SK-N-SH (cell line): Measurements from ENCODE around the gene CDH13. TPM values are rescaled to one million over a fixed set of nuclear protein-coding genes. Genes with fewer than 3 reads are reported as not detected.

Experiments used
- CTCF ChIA-PET: fragments of 300-600, 350-600 bp; formaldehyde crosslinking; extraction: SDS; loops from one replicate; lab custom pipeline; 2021; lab: Yijun Ruan, JAX
- POLR2A ChIA-PET: fragments of 350-600 bp; sonication (Branson Sonifier 250); formaldehyde crosslinking; extraction: SDS; loops from one replicate; lab custom pipeline; 2020; ENCODE audit warnings: antibody characterized with exemption, inconsistent platforms; lab: Yijun Ruan, JAX
- DNase-seq: peaks from one replicate; pipeline ENCODE4 v3.0.0; 2012
- H2AFZ ChIP-seq: fragments of 200-600 bp; sonication (generic); 2 replicates; pipeline ENCODE4 v1.8.1; 2016; ENCODE audit warnings: antibody characterized with exemption, mild to moderate bottlenecking, low read depth
- H3F3A ChIP-seq: fragments of 200-600 bp; sonication (generic); replicated peaks from 2 replicates; pipeline ENCODE3; 2016; ENCODE audit warnings: antibody characterized with exemption, mild to moderate bottlenecking; ENCODE audit not compliant: insufficient read depth
- H3K27ac ChIP-seq, 2 experiments: fragments of 200-500 bp in 1 of 2; fragments of 200-600 bp in 1 of 2; sonication (Bioruptor generic) in 1 of 2; sonication (generic), shearing (Covaris generic) in 1 of 2; 2 replicates each; pipeline versions ENCODE4 v1.5.1 to v1.6.1; 2014 to 2016; ENCODE audit warnings: low read depth in 2 of 2, inconsistent platforms in 1 of 2, low read length in 1 of 2, mild to moderate bottlenecking in 1 of 2, mixed read lengths in 1 of 2
- H3K27me3 ChIP-seq: fragments of 200-600 bp; sonication (generic), shearing (Covaris generic); 2 replicates; pipeline ENCODE4 v1.6.1; 2016; ENCODE audit warnings: mixed run types; ENCODE audit not compliant: insufficient read depth
- H3K36me3 ChIP-seq, 2 experiments: fragments of 200-500 bp in 1 of 2; fragments of 200-600 bp in 1 of 2; sonication (Bioruptor generic) in 1 of 2; sonication (generic) in 1 of 2; replicated peaks in 1 of 2; 2 replicates each; pipeline versions ENCODE3 to v1.5.1; 2014 to 2016; ENCODE audit warnings: low read length in 1 of 2, mild to moderate bottlenecking in 1 of 2; ENCODE audit not compliant: insufficient read depth in 2 of 2, control insufficient read depth in 1 of 2
- H3K4me1 ChIP-seq, 2 experiments: fragments of 200-500 bp in 1 of 2; fragments of 200-600 bp in 1 of 2; sonication (Bioruptor generic) in 1 of 2; sonication (generic), shearing (Covaris generic) in 1 of 2; 2 replicates each; pipeline versions ENCODE4 v1.5.1 to v1.6.1; 2014 to 2016; ENCODE audit warnings: low read depth in 1 of 2, low read length in 1 of 2, mixed run types in 1 of 2; ENCODE audit not compliant: insufficient read depth in 2 of 2, control insufficient read depth in 1 of 2
- H3K4me2 ChIP-seq: fragments of 200-600 bp; sonication (generic), shearing (Covaris generic); 2 replicates; pipeline ENCODE4 v1.6.1; 2017; ENCODE audit warnings: mixed run types
- H3K4me3 ChIP-seq, 2 experiments: fragments of 200-500 bp in 1 of 2; fragments of 200-600 bp in 1 of 2; sonication (Bioruptor generic) in 1 of 2; sonication (generic), shearing (Covaris generic) in 1 of 2; 2 replicates each; pipeline versions ENCODE4 v1.5.1 to v1.8.1; 2014 to 2016; ENCODE audit warnings: low read depth in 2 of 2, inconsistent platforms in 1 of 2, low read length in 1 of 2, mild to moderate bottlenecking in 1 of 2, mixed read lengths in 1 of 2, moderate library complexity in 1 of 2
- H3K79me2 ChIP-seq: fragments of 200-600 bp; sonication (generic); 2 replicates; pipeline ENCODE4 v1.8.1; 2017; ENCODE audit warnings: mild to moderate bottlenecking; ENCODE audit not compliant: insufficient read depth
- H3K9ac ChIP-seq: fragments of 200-600 bp; sonication (generic); 2 replicates; pipeline ENCODE4 v1.6.1; 2017; ENCODE audit warnings: mixed run types
- H3K9me2 ChIP-seq: fragments of 200-600 bp; sonication (generic); 2 replicates; pipeline ENCODE4 v1.6.1; 2017; ENCODE audit warnings: mixed run types
- H3K9me3 ChIP-seq: fragments of 200-600 bp; sonication (generic); 2 replicates; pipeline ENCODE4 v1.6.1; 2017; ENCODE audit warnings: mixed run types, mild to moderate bottlenecking, moderate library complexity
- H4K20me1 ChIP-seq: fragments of 200-600 bp; sonication (generic); 2 replicates; pipeline ENCODE4 v1.6.1; 2017; ENCODE audit warnings: mild to moderate bottlenecking, mixed run types; ENCODE audit not compliant: insufficient read depth
- CHD2 ChIP-seq: fragments of 150-350 bp; IDR thresholded peaks from 2 replicates; pipeline ENCODE4 v1.6.1; 2018; ENCODE audit warnings: low read length; ENCODE audit not compliant: partially characterized antibody
- ELF1 ChIP-seq: IDR thresholded peaks from 2 replicates; pipeline ENCODE4 v1.4.0; 2012
- FOXJ3 ChIP-seq: sonication (generic); formaldehyde crosslinking; IDR thresholded peaks from 2 replicates; pipeline ENCODE4 v1.5.1; 2020; ENCODE audit warnings: mild to moderate bottlenecking, missing genetic modification reagents
- FOXM1 ChIP-seq: IDR thresholded peaks from 2 replicates; pipeline ENCODE4 v1.4.0; 2012; ENCODE audit warnings: low read depth, mild to moderate bottlenecking
- GATA2 ChIP-seq: sonication (generic); formaldehyde crosslinking; IDR thresholded peaks from 2 replicates; pipeline ENCODE4 v1.5.0; 2020; ENCODE audit warnings: mild to moderate bottlenecking, missing genetic modification reagents
- NRF1 ChIP-seq: IDR thresholded peaks from 2 replicates; pipeline ENCODE4 v1.6.1; 2012; ENCODE audit warnings: low read depth, mild to moderate bottlenecking, low read length
- RAD21 ChIP-seq: IDR thresholded peaks from 2 replicates; pipeline ENCODE4 v1.6.1; 2012; ENCODE audit warnings: mild to moderate bottlenecking, low read length
- RFX5 ChIP-seq: IDR thresholded peaks from 2 replicates; pipeline ENCODE4 v1.6.1; 2012; ENCODE audit warnings: mild to moderate bottlenecking, improper control_type of control experiment, low read length
- RXRA ChIP-seq: IDR thresholded peaks from 2 replicates; pipeline ENCODE4 v1.4.0; 2012; ENCODE audit warnings: low read depth, mild to moderate bottlenecking, borderline replicate concordance
- SIN3A ChIP-seq: IDR thresholded peaks from 2 replicates; pipeline ENCODE4 v1.6.1; 2012; ENCODE audit warnings: low read depth, mild to moderate bottlenecking, low read length, moderate library complexity, borderline replicate concordance
- TAF1 ChIP-seq: IDR thresholded peaks from 2 replicates; pipeline ENCODE4 v1.6.1; 2012; ENCODE audit warnings: low read depth, mild to moderate bottlenecking, low read length, moderate library complexity, borderline replicate concordance
- TCF12 ChIP-seq: IDR thresholded peaks from 2 replicates; pipeline ENCODE4 v1.4.0; 2012
- WGBS: methylation state at CpG from one replicate; pipeline ENCODE4 v1.1.6; 2017; ENCODE audit warnings: low lambda C conversion rate; 5-methylcytosine and 5-hydroxymethylcytosine counted together
- polyA plus RNA-seq, 3 experiments: library from polyadenylated mRNA; depleted of rRNA; stranded (reverse); fragments of >200 nt; gene quantifications; 2 replicates each; pipeline ENCODE4 v1.2.3, GENCODE V29; 2012
- TF ChIP-seq, protein P1 (sequence below): IDR thresholded peaks from 2 replicates; pipeline ENCODE4 v1.4.0; 2012; ENCODE audit warnings: low read depth, borderline replicate concordance

Gene CDH13
- polyA plus RNA-seq, 1 of the 3 experiments (the other 2 are of a cell fraction), result 93.0 TPM

DNA sequence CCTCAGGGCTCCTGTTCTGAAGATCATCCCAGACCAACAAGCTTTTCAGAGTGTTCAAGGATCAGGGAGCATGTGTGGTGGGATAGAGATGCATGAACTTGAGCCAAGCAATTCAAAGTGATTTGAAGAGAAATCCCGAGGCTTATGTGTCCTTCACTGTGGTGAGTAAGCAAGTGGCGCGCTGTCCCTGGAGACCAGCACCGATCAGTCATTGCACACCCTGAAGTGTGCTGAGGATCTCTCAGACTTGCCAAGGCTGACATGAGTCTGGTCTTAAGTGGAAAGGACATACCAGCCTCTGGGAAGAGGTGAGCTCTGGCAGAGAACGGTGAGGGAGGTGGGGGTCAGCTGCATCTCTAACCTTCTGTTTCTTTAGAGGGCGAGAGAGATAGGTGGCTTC, 43.8 kb upstream of the CDH13 start:
- no peaks in the 10 kb centered on the region; the same call in 1 of the 2 replicates for H3K27me3 ChIP-seq
- H3F3A ChIP-seq, result no peaks in the 10 kb centered on the region
- H4K20me1 ChIP-seq, result no peaks in the 10 kb centered on the region
- no peaks in the 10 kb centered on the region for H3K36me3 ChIP-seq
- POLR2A ChIA-PET, result no interaction called here
- 55% methylated on average over 6 of the region's 6 CpGs for WGBS
- no peaks in the 10 kb centered on the region for H3K9me2 ChIP-seq
- no peak overlapping the region for H3K9ac ChIP-seq
- CTCF ChIA-PET, result interaction anchor here (1.9 kb wide), 1 partner anchor 319 kb away, joined by 7 read pairs; no protein-coding TSS in a partner anchor
- TF ChIP-seq ELF1 (no peak), GATA2 (no peak), SIN3A (no peak)
- TF ChIP-seq, protein P1, sequence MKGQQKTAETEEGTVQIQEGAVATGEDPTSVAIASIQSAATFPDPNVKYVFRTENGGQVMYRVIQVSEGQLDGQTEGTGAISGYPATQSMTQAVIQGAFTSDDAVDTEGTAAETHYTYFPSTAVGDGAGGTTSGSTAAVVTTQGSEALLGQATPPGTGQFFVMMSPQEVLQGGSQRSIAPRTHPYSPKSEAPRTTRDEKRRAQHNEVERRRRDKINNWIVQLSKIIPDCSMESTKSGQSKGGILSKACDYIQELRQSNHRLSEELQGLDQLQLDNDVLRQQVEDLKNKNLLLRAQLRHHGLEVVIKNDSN, result no peak
- H3K4me2 ChIP-seq, result no peak overlapping the region
- H2AFZ ChIP-seq, result no peak overlapping the region
- H3K4me3 ChIP-seq, result no peak overlapping the region
- H3K27ac ChIP-seq, result no peak overlapping the region
- no peaks in the 10 kb centered on the region for H3K9me3 ChIP-seq
- no peaks in the 10 kb centered on the region for H3K4me1 ChIP-seq
- no peaks in the 10 kb centered on the region for H3K79me2 ChIP-seq
- no peak for DNase-seq

DNA sequence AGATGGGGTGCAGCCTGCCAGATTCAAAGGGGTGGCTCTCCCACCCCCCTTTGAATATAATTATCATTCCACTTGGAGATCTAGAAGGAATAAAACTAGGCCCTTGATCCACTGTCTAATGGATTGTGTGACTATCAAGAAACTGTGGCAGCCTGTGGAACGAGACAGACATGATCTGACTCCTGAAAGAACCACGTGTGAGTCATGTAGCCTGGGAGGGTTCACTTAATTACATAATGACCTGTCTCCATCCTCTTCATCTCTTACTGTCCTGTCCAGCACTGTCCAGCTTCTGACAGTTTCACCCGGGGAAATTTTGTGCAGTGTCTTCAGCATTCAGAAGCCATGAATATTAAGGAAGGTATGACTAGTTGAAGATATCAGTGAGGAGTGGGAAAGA, 43.3 kb upstream of the CDH13 start:
- H3K4me2 ChIP-seq, result no peak overlapping the region
- no peaks in the 10 kb centered on the region for H3K9me2 ChIP-seq
- no peaks in the 10 kb centered on the region for H3F3A ChIP-seq
- no peak overlapping the region for H3K9ac ChIP-seq
- H3K36me3 ChIP-seq, result no peaks in the 10 kb centered on the region
- H3K27me3 ChIP-seq, result no peaks in the 10 kb centered on the region; the same call in 1 of the 2 replicates
- no peaks in the 10 kb centered on the region for H3K79me2 ChIP-seq
- WGBS, result 25% methylated on average over 3 of the region's 3 CpGs
- ChIA-PET CTCF (no interaction called here), POLR2A (no interaction called here)
- H2AFZ ChIP-seq, result no peak overlapping the region
- TF ChIP-seq ELF1 (no peak), NRF1 (no peak), FOXM1 (no peak), GATA2 (no peak), RAD21 (no peak), CHD2 (no peak), FOXJ3 (CRISPR knock-in tag) (no peak), TCF12 (no peak), RXRA (no peak)
- H3K4me3 ChIP-seq, result no peak overlapping the region
- no peaks in the 10 kb centered on the region for H4K20me1 ChIP-seq
- H3K9me3 ChIP-seq, result no peaks in the 10 kb centered on the region
- no peak overlapping the region for H3K27ac ChIP-seq
- DNase-seq, result no peak
- H3K4me1 ChIP-seq, result no peaks in the 10 kb centered on the region

DNA sequence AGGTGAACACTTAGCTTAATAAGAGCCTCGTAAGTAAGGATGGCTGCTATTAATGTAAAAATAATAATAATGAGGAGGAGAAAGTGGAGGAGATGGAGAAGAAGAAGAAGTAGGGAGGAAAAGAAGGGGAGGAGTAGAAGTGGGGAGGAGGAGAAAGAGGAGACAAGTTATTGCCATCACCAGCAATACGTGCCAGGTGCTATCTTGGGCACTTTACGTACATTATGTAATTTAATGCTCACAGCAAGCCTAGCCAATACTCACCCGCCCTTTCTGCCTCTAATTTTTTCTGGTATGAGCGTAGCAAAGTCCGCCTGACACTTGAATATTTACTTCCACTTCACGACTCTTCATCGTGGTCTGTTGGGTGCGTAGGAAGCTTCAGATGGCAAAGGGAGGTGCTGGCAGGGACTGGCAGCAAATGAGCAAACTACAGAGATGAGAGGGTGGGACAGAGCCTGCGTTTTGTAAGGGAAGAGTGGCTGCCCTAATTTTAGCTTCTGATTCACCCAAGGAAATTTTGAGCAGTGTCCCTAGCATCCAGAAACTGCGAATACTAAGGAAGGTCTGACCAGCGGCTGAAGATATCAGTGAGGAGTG, 42.1 kb upstream of the CDH13 start:
- Histone ChIP-seq H3K27me3 (no peaks in the 10 kb centered on the region; the same call in 1 of the 2 replicates), H4K20me1 (no peaks in the 10 kb centered on the region), H3K9me2 (no peaks in the 10 kb centered on the region), H3K4me1 (no peaks in the 10 kb centered on the region), H3K4me3 (no peak overlapping the region), H3K9me3 (no peaks in the 10 kb centered on the region), H3K27ac (no peak overlapping the region), H3K9ac (no peak overlapping the region), H3K79me2 (no peaks in the 10 kb centered on the region), H3K4me2 (no peak overlapping the region), H3K36me3 (no peaks in the 10 kb centered on the region), H2AFZ (0 out of 2 replicates have a peak overlapping the region, but pooled peaks have one; percentile 46), H3F3A (no peaks in the 10 kb centered on the region)
- ChIA-PET POLR2A (no interaction called here), CTCF (no interaction called here)
- TF ChIP-seq ELF1, result no peak
- TF ChIP-seq TAF1, result no peak
- no peak for TF ChIP-seq RFX5
- no peak for DNase-seq
- WGBS, result 34% methylated on average over 12 of the region's 12 CpGs
